ENCODE data around the gene SCUBE1.

DNA sequence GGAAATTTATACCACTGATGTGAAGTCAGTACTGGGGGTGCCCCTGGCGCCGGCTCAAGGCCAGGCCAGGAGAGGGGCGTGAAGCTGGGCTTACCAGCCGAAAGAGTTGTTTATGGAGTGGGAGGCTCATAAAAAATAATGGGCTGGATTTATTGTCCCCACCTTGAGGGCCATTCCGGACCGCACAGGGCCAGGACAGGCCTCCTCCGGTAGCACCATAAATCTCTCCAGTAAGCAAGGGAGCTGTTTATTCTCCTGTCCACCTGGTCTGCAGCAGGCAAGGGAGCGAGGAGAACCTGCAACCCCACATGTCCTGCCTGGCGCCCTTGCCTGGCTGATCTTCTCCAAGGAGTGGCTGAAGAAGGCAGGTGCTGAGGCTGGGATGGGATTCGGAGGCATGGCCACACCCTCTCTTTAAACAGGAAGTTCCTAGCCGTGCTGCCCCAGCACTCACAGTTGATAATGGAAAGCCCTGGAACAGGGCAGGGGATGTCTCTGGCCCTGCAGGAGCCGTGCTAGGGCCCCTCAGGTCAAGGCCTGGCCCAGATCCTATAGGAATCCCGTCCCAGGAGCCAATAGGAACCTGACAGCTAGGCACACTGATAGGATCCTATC, 65.1 kb downstream of the SCUBE1 start:
- TF ChIP-seq EZH2 (IDR thresholded peaks at IDR 0.05), result no peak
- no peak for TF ChIP-seq FOXP2 (optimal IDR thresholded peaks at IDR 0.05; ENCODE audit: control extremely low read depth, extremely low read length, insufficient read depth)
